Vagina (tissue), 2 donors: ENCODE results near the gene GRM8. TPM values are rescaled to one million over a fixed set of nuclear protein-coding genes. Genes with fewer than 3 reads are reported as not detected.

ENCODE experiments used
- DNase-seq, 2 donors: peaks; one replicate each; pipeline ENCODE4 v3.0.0-alpha.2; 2017; ENCODE audit errors: extremely low spot score in 2 of 2
- H3K27ac ChIP-seq: fragments of 200-600 bp; sonication (generic); one replicate; pipeline ENCODE4 v1.5.1; 2019
- H3K27me3 ChIP-seq: fragments of 200-600 bp; sonication (generic); one replicate; pipeline ENCODE4 v1.5.1; 2019
- H3K36me3 ChIP-seq, 2 donors: fragments of 200-600 bp; sonication (generic); one replicate each; pipeline ENCODE4 v1.5.1; 2017 to 2019
- H3K4me1 ChIP-seq: fragments of 200-600 bp; sonication (generic); one replicate; pipeline ENCODE4 v1.5.1; 2019
- H3K4me3 ChIP-seq, 2 donors: fragments of 200-600 bp; sonication (generic); 1 replicate in 1 of 2; 2 replicates in 1 of 2; pipeline ENCODE4 v1.5.1; 2016 to 2019
- H3K9me3 ChIP-seq: fragments of 200-600 bp; sonication (generic); one replicate; pipeline ENCODE4 v1.5.1; 2019
- CTCF ChIP-seq, 3 experiments: fragments of 450-650 bp in 2 of 3; fragments of 200-600 bp in 1 of 3; sonication (generic) in 1 of 3; IDR thresholded peaks; one replicate each; pipeline ENCODE4 v1.5.1; 2017 to 2019; ENCODE audit warnings: antibody characterized with exemption in 3 of 3, mild to moderate bottlenecking in 2 of 3, moderate library complexity in 2 of 3
- POLR2A ChIP-seq, 2 donors: fragments of 450-650 bp; IDR thresholded peaks; one replicate each; pipeline ENCODE4 v1.6.1; 2017; ENCODE audit warnings: antibody characterized with exemption in 2 of 2, mild to moderate bottlenecking in 2 of 2, moderate library complexity in 2 of 2
- POLR2AphosphoS5 ChIP-seq, 2 donors: sonication (generic); formaldehyde crosslinking; IDR thresholded peaks; one replicate each; pipeline ENCODE4 v1.9.0; 2017; ENCODE audit warnings: antibody characterized with exemption in 2 of 2, mild to moderate bottlenecking in 2 of 2, low read depth in 1 of 2; ENCODE audit not compliant: insufficient read depth in 1 of 2
- intact Hi-C: fragments of 100-400 bp; cut with DNase I; formaldehyde crosslinking; loops from one replicate; pipeline ENCODE4 v1.15.1; 2023
- total RNA-seq: library from RNA; depleted of rRNA; stranded (reverse); fragments of >200 nt; gene quantifications from one replicate; pipeline ENCODE4 v1.2.3, GENCODE V29; 2016

Gene GRM8
- total RNA-seq, 1 donor from 2014 or later = not detected

GRCh38 chr7:127093340-127093739 lies 159.4 kb downstream of the GRM8 start:
- intact Hi-C loops = no loop called here
- TF ChIP-seq POLR2AphosphoS5 (IDR thresholded peaks at IDR 0.05; ENCODE audit: insufficient read depth in 1 of 2, low read depth in 1 of 2) (no peak), POLR2A (IDR thresholded peaks at IDR 0.05) (no peak), CTCF (IDR thresholded peaks at IDR 0.05) (no peak)
- Histone ChIP-seq H3K27me3 (no peaks in the 10 kb centered on the region), H3K27ac (no peak overlapping the region), H3K4me3 (no peak overlapping the region), H3K9me3 (no peaks in the 10 kb centered on the region), H3K36me3 (no peaks in the 10 kb centered on the region), H3K4me1 (no peaks in the 10 kb centered on the region)
- no peak for DNase-seq

DNA sequence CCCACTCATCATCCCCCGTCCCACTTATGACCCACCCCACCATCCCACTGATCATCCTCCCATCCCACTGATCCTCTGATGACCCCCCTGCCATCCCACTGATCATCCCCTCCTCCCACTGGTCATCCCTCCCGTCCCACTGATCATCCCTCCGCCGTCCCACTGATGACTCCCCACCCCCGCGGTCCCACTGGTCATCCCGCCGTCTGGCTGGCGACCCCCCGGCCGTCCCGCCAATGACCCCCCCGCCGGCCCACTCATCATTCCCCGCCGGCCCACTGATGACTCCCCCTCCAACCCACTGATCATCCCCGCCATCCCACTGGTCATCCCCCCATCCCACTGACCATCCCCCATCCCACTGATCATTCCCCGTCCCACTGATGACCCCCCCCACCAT lies 161.1 kb downstream of the GRM8 start:
- no peak for DNase-seq
- no peak for TF ChIP-seq POLR2AphosphoS5 (IDR thresholded peaks at IDR 0.05; ENCODE audit: insufficient read depth in 1 of 2, low read depth in 1 of 2)
- H3K4me3 ChIP-seq = no peak overlapping the region
- no peaks in the 10 kb centered on the region for H3K4me1 ChIP-seq
- intact Hi-C loops = no loop called here
- H3K36me3 ChIP-seq = no peaks in the 10 kb centered on the region
- no peaks in the 10 kb centered on the region for H3K9me3 ChIP-seq
- H3K27me3 ChIP-seq = no peaks in the 10 kb centered on the region
- H3K27ac ChIP-seq = no peak overlapping the region

DNA sequence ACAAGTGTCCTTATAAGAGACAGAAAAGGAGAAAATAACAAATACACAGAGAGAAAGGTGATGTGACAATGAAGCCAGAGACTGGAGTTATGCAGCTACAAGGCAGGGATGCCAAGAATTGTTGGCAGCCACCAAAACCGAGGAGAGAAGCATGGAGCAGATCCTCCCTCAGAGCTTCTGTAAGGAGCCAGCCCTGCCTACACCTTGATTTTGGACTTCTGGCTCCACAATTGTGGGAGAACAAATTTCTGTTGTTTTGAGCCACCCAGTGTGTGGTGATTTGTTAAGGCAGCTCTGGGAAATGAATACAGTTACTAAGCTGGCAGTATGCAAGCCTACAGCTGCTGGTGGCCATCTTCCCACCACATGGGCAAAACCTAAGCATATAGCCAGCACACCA lies 163.6 kb downstream of the GRM8 start:
- DNase-seq = no peak
- H3K27me3 ChIP-seq = no peaks in the 10 kb centered on the region
- H3K4me1 ChIP-seq = no peaks in the 10 kb centered on the region
- H3K4me3 ChIP-seq = no peak overlapping the region
- TF ChIP-seq POLR2AphosphoS5 (IDR thresholded peaks at IDR 0.05; ENCODE audit: insufficient read depth in 1 of 2, low read depth in 1 of 2) = no peak
- TF ChIP-seq CTCF (IDR thresholded peaks at IDR 0.05) = no peak
- TF ChIP-seq POLR2A (IDR thresholded peaks at IDR 0.05) = no peak
- H3K36me3 ChIP-seq = no peaks in the 10 kb centered on the region
- H3K9me3 ChIP-seq = no peaks in the 10 kb centered on the region
- intact Hi-C loops = no loop called here
- no peak overlapping the region for H3K27ac ChIP-seq

- Histone ChIP-seq H3K4me3 (no peak overlapping the region), H3K4me1 (no peaks in the 10 kb centered on the region), H3K27me3 (no peaks in the 10 kb centered on the region), H3K27ac (no peak overlapping the region), H3K36me3 (no peaks in the 10 kb centered on the region), H3K9me3 (no peaks in the 10 kb centered on the region)
- DNase-seq = no peak
- intact Hi-C loops = no loop called here
- TF ChIP-seq POLR2AphosphoS5 (IDR thresholded peaks at IDR 0.05; ENCODE audit: insufficient read depth in 1 of 2, low read depth in 1 of 2) (no peak), CTCF (IDR thresholded peaks at IDR 0.05) (no peak)
Measured at GRCh38 chr7:127081539-127081938, 171.2 kb downstream of the GRM8 start.

- intact Hi-C loops = no loop called here
- Histone ChIP-seq H3K9me3 (no peaks in the 10 kb centered on the region), H3K4me1 (no peaks in the 10 kb centered on the region), H3K27me3 (no peaks in the 10 kb centered on the region), H3K36me3 (no peaks in the 10 kb centered on the region), H3K27ac (no peak overlapping the region), H3K4me3 (no peak overlapping the region)
- TF ChIP-seq POLR2A (IDR thresholded peaks at IDR 0.05) (no peak), CTCF (IDR thresholded peaks at IDR 0.05) (no peak), POLR2AphosphoS5 (IDR thresholded peaks at IDR 0.05; ENCODE audit: insufficient read depth in 1 of 2, low read depth in 1 of 2) (no peak)
- DNase-seq = no peak
Measured at GRCh38 chr7:127080576-127080975, 172.2 kb downstream of the GRM8 start.

DNA sequence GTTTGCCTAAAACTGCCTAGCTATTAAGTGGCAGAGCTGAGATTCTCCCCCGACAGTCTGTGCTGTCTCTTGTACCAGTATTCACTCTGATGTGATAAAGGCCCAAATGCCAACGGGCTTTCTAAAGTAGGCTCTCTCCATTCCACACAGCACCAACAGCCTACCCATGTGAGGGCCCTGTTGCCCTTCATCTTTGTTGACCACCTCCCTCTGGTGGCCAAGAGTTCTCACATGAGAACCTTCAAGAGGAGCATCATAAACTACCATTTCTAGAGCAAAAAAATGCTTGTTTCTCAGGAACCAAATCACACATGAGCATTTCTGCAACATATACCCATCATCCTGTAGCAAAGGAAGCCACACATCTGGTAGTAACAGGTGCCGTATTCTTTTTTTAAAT lies 185.8 kb downstream of the GRM8 start:
- DNase-seq = no peak
- no peaks in the 10 kb centered on the region for H3K27me3 ChIP-seq
- H3K27ac ChIP-seq = no peak overlapping the region
- H3K9me3 ChIP-seq = no peaks in the 10 kb centered on the region
- H3K36me3 ChIP-seq = no peaks in the 10 kb centered on the region
- H3K4me3 ChIP-seq = no peak overlapping the region
- TF ChIP-seq POLR2AphosphoS5 (IDR thresholded peaks at IDR 0.05; ENCODE audit: insufficient read depth in 1 of 2, low read depth in 1 of 2) (no peak), CTCF (IDR thresholded peaks at IDR 0.05) (no peak), POLR2A (IDR thresholded peaks at IDR 0.05) (no peak)
- intact Hi-C loops = no loop called here
- H3K4me1 ChIP-seq = no peaks in the 10 kb centered on the region
